Measurements from ENCODE around the gene TMEM62. TPM values are rescaled to one million over a fixed set of nuclear protein-coding genes. Genes with fewer than 3 reads are reported as not detected.

TMEM62 gene
- polyA plus RNA-seq, 1 donor from 2014 or later, result 8.7 TPM

DNA sequence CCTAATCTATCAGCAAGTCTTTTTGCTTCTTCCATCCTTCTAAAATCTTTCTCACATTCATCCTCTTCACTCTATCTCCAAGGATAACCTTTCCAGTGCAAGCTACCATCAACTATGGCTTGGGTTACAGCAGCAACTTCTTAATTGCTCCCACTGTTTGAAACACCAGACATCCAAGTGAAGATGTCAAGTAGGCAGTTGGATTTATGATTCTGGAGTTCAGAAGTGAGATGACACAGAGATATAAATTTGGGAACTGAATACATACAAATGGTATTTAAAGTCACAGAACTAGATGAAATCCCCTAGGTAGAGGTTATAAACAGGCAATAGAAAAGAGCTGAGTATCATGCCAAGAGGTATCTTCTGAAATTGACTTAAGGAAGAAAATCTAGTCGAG lies 31.2 kb upstream of the TMEM62 start:
- Histone ChIP-seq H3K79me2 (replicated peaks; ENCODE audit: insufficient read depth, low read length) (peaks cover 44% of the 10 kb centered on the region), H3K27me3 (ENCODE audit: insufficient read depth, low read depth, low read length) (no peaks in the 10 kb centered on the region)

DNA sequence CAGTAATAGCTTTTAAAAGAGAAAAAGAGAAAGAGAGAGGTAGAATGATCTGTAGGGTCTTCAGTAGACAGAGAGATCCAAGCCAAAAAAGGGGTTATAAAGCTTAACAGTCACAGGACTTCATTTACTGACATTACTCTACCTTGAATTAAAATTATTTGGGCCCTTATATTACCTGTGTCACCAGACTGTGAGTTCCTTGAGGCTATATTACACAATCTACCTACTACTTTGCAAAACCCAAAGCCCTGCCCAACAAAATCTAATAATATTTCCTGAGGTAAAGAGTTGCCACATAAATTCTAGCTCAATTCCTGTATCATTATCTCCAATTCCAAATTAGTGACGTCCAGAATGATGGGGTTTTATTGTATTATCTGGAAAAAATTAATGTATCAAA lies 29.5 kb upstream of the TMEM62 start:
- H3K9me2 ChIP-seq (ENCODE audit: insufficient read depth, low read length), result no peaks in the 10 kb centered on the region

More for the DNA sequence above, 31.2 kb upstream of the TMEM62 start:
- Histone ChIP-seq H3K4me3 (ENCODE audit: low read length) (no peak overlapping the region), H3K36me3 (ENCODE audit: insufficient read depth, low read length) (peaks cover 6% of the 10 kb centered on the region), H3K27ac (ENCODE audit: low read length) (no peak overlapping the region), H4K20me1 (ENCODE audit: insufficient read depth) (no peaks in the 10 kb centered on the region), H3F3A (ENCODE audit: insufficient read depth, low read length, poor library complexity, severe bottlenecking) (peaks cover 5% of the 10 kb centered on the region), H2AFZ (ENCODE audit: low read depth, low read length) (no peak overlapping the region), H3K4me2 (ENCODE audit: low read length) (no peak overlapping the region), H3K9ac (ENCODE audit: low read length) (no peak overlapping the region), H3K9me2 (ENCODE audit: insufficient read depth, low read length) (no peaks in the 10 kb centered on the region), H3K9me3 (ENCODE audit: low read length) (no peaks in the 10 kb centered on the region)
- TF ChIP-seq SMC3 (conservative IDR thresholded peaks at IDR 0.05; ENCODE audit: poor library complexity) (no peak), RAD21 (conservative IDR thresholded peaks at IDR 0.05) (no peak), EP300 (conservative IDR thresholded peaks at IDR 0.05; ENCODE audit: poor library complexity, severe bottlenecking) (no peak), POLR2AphosphoS5 (IDR thresholded peaks at IDR 0.05) (no peak), EZH2 (IDR thresholded peaks at IDR 0.05; ENCODE audit: borderline replicate concordance, insufficient read depth, low read length, poor library complexity, severe bottlenecking) (no peak), MXI1 (conservative IDR thresholded peaks at IDR 0.05; ENCODE audit: poor library complexity, severe bottlenecking) (no peak), TAF1 (IDR thresholded peaks at IDR 0.05; ENCODE audit: low read depth) (no peak)
- TF ChIP-seq, protein P1, sequence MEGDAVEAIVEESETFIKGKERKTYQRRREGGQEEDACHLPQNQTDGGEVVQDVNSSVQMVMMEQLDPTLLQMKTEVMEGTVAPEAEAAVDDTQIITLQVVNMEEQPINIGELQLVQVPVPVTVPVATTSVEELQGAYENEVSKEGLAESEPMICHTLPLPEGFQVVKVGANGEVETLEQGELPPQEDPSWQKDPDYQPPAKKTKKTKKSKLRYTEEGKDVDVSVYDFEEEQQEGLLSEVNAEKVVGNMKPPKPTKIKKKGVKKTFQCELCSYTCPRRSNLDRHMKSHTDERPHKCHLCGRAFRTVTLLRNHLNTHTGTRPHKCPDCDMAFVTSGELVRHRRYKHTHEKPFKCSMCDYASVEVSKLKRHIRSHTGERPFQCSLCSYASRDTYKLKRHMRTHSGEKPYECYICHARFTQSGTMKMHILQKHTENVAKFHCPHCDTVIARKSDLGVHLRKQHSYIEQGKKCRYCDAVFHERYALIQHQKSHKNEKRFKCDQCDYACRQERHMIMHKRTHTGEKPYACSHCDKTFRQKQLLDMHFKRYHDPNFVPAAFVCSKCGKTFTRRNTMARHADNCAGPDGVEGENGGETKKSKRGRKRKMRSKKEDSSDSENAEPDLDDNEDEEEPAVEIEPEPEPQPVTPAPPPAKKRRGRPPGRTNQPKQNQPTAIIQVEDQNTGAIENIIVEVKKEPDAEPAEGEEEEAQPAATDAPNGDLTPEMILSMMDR (IDR thresholded peaks at IDR 0.05; ENCODE audit: poor library complexity, severe bottlenecking), result no peak
- TF ChIP-seq, protein P2, sequence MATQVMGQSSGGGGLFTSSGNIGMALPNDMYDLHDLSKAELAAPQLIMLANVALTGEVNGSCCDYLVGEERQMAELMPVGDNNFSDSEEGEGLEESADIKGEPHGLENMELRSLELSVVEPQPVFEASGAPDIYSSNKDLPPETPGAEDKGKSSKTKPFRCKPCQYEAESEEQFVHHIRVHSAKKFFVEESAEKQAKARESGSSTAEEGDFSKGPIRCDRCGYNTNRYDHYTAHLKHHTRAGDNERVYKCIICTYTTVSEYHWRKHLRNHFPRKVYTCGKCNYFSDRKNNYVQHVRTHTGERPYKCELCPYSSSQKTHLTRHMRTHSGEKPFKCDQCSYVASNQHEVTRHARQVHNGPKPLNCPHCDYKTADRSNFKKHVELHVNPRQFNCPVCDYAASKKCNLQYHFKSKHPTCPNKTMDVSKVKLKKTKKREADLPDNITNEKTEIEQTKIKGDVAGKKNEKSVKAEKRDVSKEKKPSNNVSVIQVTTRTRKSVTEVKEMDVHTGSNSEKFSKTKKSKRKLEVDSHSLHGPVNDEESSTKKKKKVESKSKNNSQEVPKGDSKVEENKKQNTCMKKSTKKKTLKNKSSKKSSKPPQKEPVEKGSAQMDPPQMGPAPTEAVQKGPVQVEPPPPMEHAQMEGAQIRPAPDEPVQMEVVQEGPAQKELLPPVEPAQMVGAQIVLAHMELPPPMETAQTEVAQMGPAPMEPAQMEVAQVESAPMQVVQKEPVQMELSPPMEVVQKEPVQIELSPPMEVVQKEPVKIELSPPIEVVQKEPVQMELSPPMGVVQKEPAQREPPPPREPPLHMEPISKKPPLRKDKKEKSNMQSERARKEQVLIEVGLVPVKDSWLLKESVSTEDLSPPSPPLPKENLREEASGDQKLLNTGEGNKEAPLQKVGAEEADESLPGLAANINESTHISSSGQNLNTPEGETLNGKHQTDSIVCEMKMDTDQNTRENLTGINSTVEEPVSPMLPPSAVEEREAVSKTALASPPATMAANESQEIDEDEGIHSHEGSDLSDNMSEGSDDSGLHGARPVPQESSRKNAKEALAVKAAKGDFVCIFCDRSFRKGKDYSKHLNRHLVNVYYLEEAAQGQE (IDR thresholded peaks at IDR 0.05; ENCODE audit: borderline replicate concordance), result no peak

More for the DNA sequence above, 29.5 kb upstream of the TMEM62 start:
- H3K36me3 ChIP-seq (ENCODE audit: insufficient read depth, low read length), result peaks cover 6% of the 10 kb centered on the region
- H3K27ac ChIP-seq (ENCODE audit: low read length), result no peak overlapping the region
- no peak overlapping the region for H2AFZ ChIP-seq (ENCODE audit: low read depth, low read length)
- H3F3A ChIP-seq (ENCODE audit: insufficient read depth, low read length, poor library complexity, severe bottlenecking), result peaks cover 5% of the 10 kb centered on the region
- peak overlapping the region; percentile 81 for H3K4me2 ChIP-seq (ENCODE audit: low read length)
- H3K4me3 ChIP-seq (ENCODE audit: low read length), result peak overlapping the region; percentile 77
- no peaks in the 10 kb centered on the region for H4K20me1 ChIP-seq (ENCODE audit: insufficient read depth)
- no peaks in the 10 kb centered on the region for H3K27me3 ChIP-seq (ENCODE audit: insufficient read depth, low read depth, low read length)
- H3K9ac ChIP-seq (ENCODE audit: low read length), result peak overlapping the region; percentile 33
- H3K79me2 ChIP-seq (replicated peaks; ENCODE audit: insufficient read depth, low read length), result peaks cover 44% of the 10 kb centered on the region
- TF ChIP-seq, protein P2 (IDR thresholded peaks at IDR 0.05; ENCODE audit: borderline replicate concordance), result no peak
- TF ChIP-seq MXI1 (conservative IDR thresholded peaks at IDR 0.05; ENCODE audit: poor library complexity, severe bottlenecking), result no peak
- TF ChIP-seq EP300 (conservative IDR thresholded peaks at IDR 0.05; ENCODE audit: poor library complexity, severe bottlenecking), result no peak
- no peak for TF ChIP-seq SMC3 (conservative IDR thresholded peaks at IDR 0.05; ENCODE audit: poor library complexity)
- no peak for TF ChIP-seq EZH2 (IDR thresholded peaks at IDR 0.05; ENCODE audit: borderline replicate concordance, insufficient read depth, low read length, poor library complexity, severe bottlenecking)
- TF ChIP-seq, protein P1 (IDR thresholded peaks at IDR 0.05; ENCODE audit: poor library complexity, severe bottlenecking), result no peak
- TF ChIP-seq RAD21 (conservative IDR thresholded peaks at IDR 0.05), result no peak
- TF ChIP-seq TAF1 (IDR thresholded peaks at IDR 0.05; ENCODE audit: low read depth), result no peak
- TF ChIP-seq POLR2AphosphoS5 (IDR thresholded peaks at IDR 0.05), result no peak
- no peaks in the 10 kb centered on the region for H3K9me3 ChIP-seq (ENCODE audit: low read length)
